HG03280 (cell line): ENCODE results near the gene CEP164.
"Not testable (repeated sequence)": the region's sequence is repeated elsewhere in the genome, so short reads cannot be mapped to it uniquely, and the experiment has no call there.

Source experiments
- ATAC-seq: cut with Tn5 transposase; IDR thresholded peaks from one replicate; pipeline ENCODE4 v1.9.1; 2021; ENCODE audit warnings: mild to moderate bottlenecking, moderate library complexity; ENCODE audit not compliant: unreplicated experiment

CEP164 gene

GRCh38 chr11:117303646-117304315 lies 23.9 kb upstream of the CEP164 start:
- no peak for ATAC-seq

GRCh38 chr11:117305145-117305544 lies 22.5 kb upstream of the CEP164 start:
- no peak for ATAC-seq

GRCh38 chr11:117309310-117309709 lies 18.3 kb upstream of the CEP164 start:
- ATAC-seq, result no peak

- no peak for ATAC-seq
Observed at GRCh38 chr11:117313091-117313490, 14.6 kb upstream of the CEP164 start.

- ATAC-seq, result no peak
Observed at GRCh38 chr11:117313828-117314768, 13.6 kb upstream of the CEP164 start.

- ATAC-seq, result no peak
Observed at GRCh38 chr11:117314840-117315239, 12.8 kb upstream of the CEP164 start.

- no peak for ATAC-seq
Observed at GRCh38 chr11:117315285-117316196, 12.1 kb upstream of the CEP164 start.

- no peak for ATAC-seq
Observed at GRCh38 chr11:117316197-117316961, 11.3 kb upstream of the CEP164 start, which contains the start of gene BACE1. Gene BACE1 (minus strand): TSS chr11:117316256. CDS start chr11:117315795, 461 bp downstream.

GRCh38 chr11:117318738-117319137 lies 8.9 kb upstream of the CEP164 start:
- no peak for ATAC-seq

- ATAC-seq, result no peak
Observed at GRCh38 chr11:117319214-117319840, 8.3 kb upstream of the CEP164 start.

- not testable (repeated sequence) for ATAC-seq
Observed at GRCh38 chr11:117327255-117327566, 443 bp upstream of the CEP164 start.

GRCh38 chr11:117328375-117329010 lies 839 bp downstream of the CEP164 start:
- ATAC-seq, result peak; percentile 5

GRCh38 chr11:117332843-117333242 lies 5.2 kb downstream of the CEP164 start:
- no peak for ATAC-seq

- ATAC-seq, result no peak
Observed at GRCh38 chr11:117333917-117334316, 6.3 kb downstream of the CEP164 start.

- ATAC-seq, result no peak
Observed at GRCh38 chr11:117334896-117335295, 7.2 kb downstream of the CEP164 start.

- ATAC-seq, result no peak
Observed at GRCh38 chr11:117335399-117335798, 7.7 kb downstream of the CEP164 start.

- ATAC-seq, result no peak
Observed at GRCh38 chr11:117337076-117337475, 9.4 kb downstream of the CEP164 start.

GRCh38 chr11:117345039-117345438 lies 17.4 kb downstream of the CEP164 start:
- ATAC-seq, result no peak

- no peak for ATAC-seq
Observed at GRCh38 chr11:117354550-117354949, 26.9 kb downstream of the CEP164 start.
